BJ (cell line): ENCODE measurements around the gene RANBP3. TPM values are rescaled to one million over a fixed set of nuclear protein-coding genes. Genes with fewer than 3 reads are reported as not detected.

Source experiments
- CTCF ChIA-PET: fragments of 350-600 bp; formaldehyde crosslinking; extraction: SDS; loops from one replicate; lab custom pipeline; 2021; ENCODE audit warnings: antibody characterized with exemption, inconsistent platforms; lab: Yijun Ruan, JAX
- POLR2A ChIA-PET: fragments of 300-600 bp; sonication (Branson Sonifier 250); formaldehyde crosslinking; extraction: SDS; loops from one replicate; lab custom pipeline; 2021; ENCODE audit warnings: antibody characterized with exemption; lab: Charles Lee
- DNase-seq: peaks from one replicate; pipeline ENCODE4 v3.0.0-alpha.2; 2011; ENCODE audit warnings: low read depth
- H3K27me3 ChIP-seq: 2 replicates; pipeline ENCODE4 v1.6.0; 2011; ENCODE audit warnings: low read length; ENCODE audit not compliant: control insufficient read depth, insufficient read depth
- H3K36me3 ChIP-seq: 2 replicates; pipeline ENCODE4 v1.5.1; 2011; ENCODE audit warnings: low read length; ENCODE audit not compliant: control insufficient read depth, insufficient read depth
- H3K4me3 ChIP-seq: 2 replicates; pipeline ENCODE4 v1.5.1; 2011; ENCODE audit warnings: low read depth, mild to moderate bottlenecking, control low read depth, low read length
- polyA plus RNA-seq: library from polyadenylated mRNA; depleted of rRNA; stranded (reverse); fragments of >200 nt; gene quantifications from 2 replicates; pipeline ENCODE4 v1.2.3, GENCODE V29; 2011
- TF ChIP-seq, protein P1 (sequence below): IDR thresholded peaks from 2 replicates; pipeline ENCODE4 v1.5.1; 2011; ENCODE audit warnings: low read depth, mild to moderate bottlenecking, control low read depth, inconsistent platforms, low read length, moderate library complexity; ENCODE audit not compliant: insufficient read depth

RANBP3 gene
- polyA plus RNA-seq, 1 experiment, result 68.6 TPM

DNA sequence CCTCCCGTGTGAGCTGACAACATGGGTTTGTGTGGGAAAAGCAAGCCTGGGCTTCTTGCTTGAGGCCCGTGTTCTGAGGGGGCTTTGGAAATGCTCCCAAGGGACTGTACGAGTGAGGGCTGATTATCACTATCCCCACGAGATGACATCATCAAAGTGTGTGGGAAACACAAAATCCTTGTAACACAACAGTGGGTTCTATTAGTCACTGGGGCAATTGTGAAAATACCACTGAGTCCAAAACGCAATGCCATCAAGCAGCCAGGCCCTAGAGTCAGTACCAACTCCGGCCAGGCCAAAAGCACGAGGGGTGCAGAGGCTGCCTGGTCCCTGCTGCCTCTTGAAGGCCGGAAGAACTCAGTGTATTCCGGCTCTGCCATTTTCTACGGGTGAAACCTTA is 34.3 kb downstream of the RANBP3 start:
- Histone ChIP-seq H3K4me3 (no peak overlapping the region), H3K36me3 (peaks cover 13% of the 10 kb centered on the region), H3K27me3 (no peaks in the 10 kb centered on the region)
- CTCF ChIA-PET, result interaction anchor here (1.3 to 2.9 kb wide), 2 partner anchors 9 to 24 kb away, joined by 3 to 19 read pairs; no protein-coding TSS in a partner anchor
- no peak for DNase-seq
- TF ChIP-seq, protein P1, sequence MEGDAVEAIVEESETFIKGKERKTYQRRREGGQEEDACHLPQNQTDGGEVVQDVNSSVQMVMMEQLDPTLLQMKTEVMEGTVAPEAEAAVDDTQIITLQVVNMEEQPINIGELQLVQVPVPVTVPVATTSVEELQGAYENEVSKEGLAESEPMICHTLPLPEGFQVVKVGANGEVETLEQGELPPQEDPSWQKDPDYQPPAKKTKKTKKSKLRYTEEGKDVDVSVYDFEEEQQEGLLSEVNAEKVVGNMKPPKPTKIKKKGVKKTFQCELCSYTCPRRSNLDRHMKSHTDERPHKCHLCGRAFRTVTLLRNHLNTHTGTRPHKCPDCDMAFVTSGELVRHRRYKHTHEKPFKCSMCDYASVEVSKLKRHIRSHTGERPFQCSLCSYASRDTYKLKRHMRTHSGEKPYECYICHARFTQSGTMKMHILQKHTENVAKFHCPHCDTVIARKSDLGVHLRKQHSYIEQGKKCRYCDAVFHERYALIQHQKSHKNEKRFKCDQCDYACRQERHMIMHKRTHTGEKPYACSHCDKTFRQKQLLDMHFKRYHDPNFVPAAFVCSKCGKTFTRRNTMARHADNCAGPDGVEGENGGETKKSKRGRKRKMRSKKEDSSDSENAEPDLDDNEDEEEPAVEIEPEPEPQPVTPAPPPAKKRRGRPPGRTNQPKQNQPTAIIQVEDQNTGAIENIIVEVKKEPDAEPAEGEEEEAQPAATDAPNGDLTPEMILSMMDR, result no peak
- POLR2A ChIA-PET, result no interaction called here

DNA sequence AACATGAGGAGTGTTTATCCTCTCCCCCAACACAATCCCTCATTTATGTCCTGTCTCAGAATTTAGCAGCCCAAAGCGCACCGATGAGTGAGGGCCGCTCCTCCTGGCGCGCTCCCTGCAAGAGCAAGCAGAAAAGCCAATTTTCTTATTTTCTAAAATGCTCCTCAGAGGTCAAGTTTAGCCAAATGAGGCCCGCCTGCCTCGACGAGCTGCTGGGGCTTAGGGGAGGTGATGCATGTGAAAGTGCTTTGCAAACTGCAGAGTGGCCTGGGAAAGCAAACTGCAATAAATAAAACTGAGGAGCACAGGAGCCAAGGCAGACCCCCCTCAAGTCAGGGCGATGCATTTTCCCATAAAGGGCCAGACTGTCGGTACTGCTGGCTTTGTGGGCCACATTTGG is 34.9 kb downstream of the RANBP3 start:
- POLR2A ChIA-PET, result no interaction called here
- no peak overlapping the region for H3K4me3 ChIP-seq
- CTCF ChIA-PET, result interaction anchor here (0.8 to 2.9 kb wide), 4 partner anchors 9 to 44 kb away, joined by 3 to 19 read pairs (median 3); no protein-coding TSS in a partner anchor

DNA sequence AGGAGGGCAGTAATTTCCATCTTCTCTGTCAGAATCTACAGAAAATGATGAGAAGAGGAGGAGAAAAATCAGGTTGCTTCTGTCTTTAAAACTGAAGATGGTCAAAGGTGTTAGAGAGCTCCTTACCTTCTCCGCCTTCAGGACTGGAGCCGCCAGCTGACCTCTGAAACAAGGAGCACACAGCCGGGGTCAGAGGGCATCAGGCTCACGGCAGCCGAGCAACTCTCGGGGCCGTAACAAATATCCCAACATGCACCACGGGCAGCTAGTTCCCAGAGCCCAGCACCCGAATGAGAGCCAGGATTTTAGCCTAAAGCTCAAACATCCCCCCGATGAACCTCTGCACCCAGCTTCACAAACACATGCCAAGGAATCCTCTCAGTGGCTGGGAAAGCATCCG is 36.3 kb downstream of the RANBP3 start:
- no peak overlapping the region for H3K4me3 ChIP-seq
- H3K36me3 ChIP-seq, result peaks cover 18% of the 10 kb centered on the region
- H3K27me3 ChIP-seq, result no peaks in the 10 kb centered on the region
- CTCF ChIA-PET, result interaction anchor here (1.2 to 2.9 kb wide), 2 partner anchors 26 to 45 kb away, joined by 3 to 19 read pairs; no protein-coding TSS in a partner anchor
- POLR2A ChIA-PET, result no interaction called here
- no peak for DNase-seq
- TF ChIP-seq, protein P1, result no peak

More for the DNA sequence above, 34.9 kb downstream of the RANBP3 start:
- no peak for DNase-seq
- H3K27me3 ChIP-seq, result no peaks in the 10 kb centered on the region
- peaks cover 13% of the 10 kb centered on the region for H3K36me3 ChIP-seq
- TF ChIP-seq, protein P1, result no peak

DNA sequence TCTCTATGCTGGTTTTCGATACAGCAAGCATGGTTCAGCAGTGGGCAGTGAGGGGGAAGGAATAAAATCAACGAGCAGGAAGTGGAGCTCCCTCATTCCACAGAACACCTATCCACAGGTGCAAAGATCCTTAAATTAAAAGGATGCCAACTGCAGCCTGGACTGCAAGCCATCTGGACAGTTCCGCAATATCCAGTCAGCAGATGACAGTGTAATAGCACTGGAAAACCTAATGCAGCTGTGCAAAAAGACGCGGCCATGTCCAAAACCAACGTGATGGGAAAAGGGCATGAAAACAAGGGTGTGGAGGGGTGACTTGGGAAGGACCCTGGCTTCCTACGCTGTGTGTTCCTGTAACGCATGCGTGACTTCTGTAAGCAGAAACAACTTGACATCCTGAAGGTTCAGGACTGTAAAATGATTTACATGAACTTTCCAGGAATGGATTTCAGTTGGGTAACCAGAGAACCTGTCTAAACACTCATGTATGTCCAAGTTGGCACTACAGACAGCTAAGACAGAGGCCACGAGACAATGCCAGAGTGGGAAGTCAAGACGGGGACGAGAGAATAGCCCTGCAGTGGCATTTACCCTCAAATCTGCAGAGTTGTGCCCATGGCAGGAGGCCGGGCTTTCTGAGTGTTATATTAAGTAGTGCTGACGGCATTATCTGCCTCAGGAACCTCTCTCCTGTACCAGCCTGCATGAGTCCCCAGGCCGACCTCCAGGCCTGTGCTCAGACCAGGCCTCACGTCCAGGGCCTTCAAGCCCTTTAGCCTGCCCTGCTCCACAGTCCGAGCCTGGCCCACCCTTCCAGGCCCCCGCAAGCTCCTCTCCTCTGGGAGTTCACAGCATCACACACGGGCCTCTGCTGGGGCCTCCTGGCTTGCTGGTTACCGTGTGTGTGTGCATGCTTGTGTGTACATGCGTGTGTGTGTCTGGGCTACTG is 37.4 kb downstream of the RANBP3 start:
- DNase-seq, result no peak
- Histone ChIP-seq H3K4me3 (no peak overlapping the region), H3K27me3 (no peaks in the 10 kb centered on the region), H3K36me3 (peaks cover 16% of the 10 kb centered on the region)
- CTCF ChIA-PET, result interaction anchor here (0.9 to 1.1 kb wide), 2 partner anchors 9 to 20 kb away, joined by 3 to 4 read pairs; no protein-coding TSS in a partner anchor
- TF ChIP-seq, protein P1, result no peak
- POLR2A ChIA-PET, result no interaction called here

DNA sequence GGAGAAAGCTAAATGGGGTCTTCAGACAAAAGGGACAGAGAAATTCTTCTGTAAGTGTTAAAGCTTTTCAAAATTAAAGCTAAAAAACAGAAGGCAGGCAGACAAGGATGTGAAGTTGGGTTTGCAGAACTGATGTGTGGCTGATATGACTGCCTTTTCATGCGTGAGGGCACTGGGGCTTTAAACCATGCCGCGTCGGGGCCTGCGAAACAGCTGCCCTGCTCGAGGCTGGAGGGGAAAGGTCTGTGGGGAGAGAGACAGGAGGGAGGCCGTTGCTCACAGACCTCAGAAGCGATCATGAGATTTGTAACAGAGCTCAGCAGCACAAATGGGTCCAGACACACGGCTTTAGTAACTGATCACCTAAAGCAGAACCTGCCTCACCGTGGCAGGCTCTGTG is 40.4 kb downstream of the RANBP3 start:
- TF ChIP-seq, protein P1, result no peak
- Histone ChIP-seq H3K36me3 (peaks cover 18% of the 10 kb centered on the region), H3K27me3 (no peaks in the 10 kb centered on the region), H3K4me3 (no peak overlapping the region)
- ChIA-PET POLR2A (no interaction called here), CTCF (interaction anchor here (0.8 to 2.3 kb wide), 6 partner anchors 11 to 133 kb away, joined by 3 to 10 read pairs (median 3); no protein-coding TSS in a partner anchor)
- DNase-seq, result no peak
